Right renal cortex interstitium (tissue), 3 donors: Measurements from ENCODE around the gene NPC2. TPM values are rescaled to one million over a fixed set of nuclear protein-coding genes. Genes with fewer than 3 reads are reported as not detected.
"Not testable (repeated sequence)": the region's sequence is repeated elsewhere in the genome, so short reads cannot be mapped to it uniquely, and the experiment has no call there.

Experiments used
- DNase-seq, 3 donors: peaks; one replicate each; pipeline ENCODE4 v3.0.0-alpha.2; 2013; ENCODE audit warnings: low read depth in 3 of 3, low spot score in 2 of 3
- polyA plus RNA-seq, 3 donors: library from polyadenylated mRNA; unstranded; fragments of 120-200 nt; gene quantifications; one replicate each; pipeline ENCODE4 v1.2.1, GENCODE V29; 2013; ENCODE audit not compliant: insufficient read length in 3 of 3

Gene NPC2
- polyA plus RNA-seq, result 100 to 1,000 TPM; 333 to 385 (median 336) TPM

- no peak for DNase-seq
These were observed at the start of gene NPC2 for GRCh38 chr14:74492776-74493342. Gene NPC2, minus strand, starts transcription at chr14:74493305. Its CDS starts 31 bp downstream, at chr14:74493274.

- no peak for DNase-seq
These were observed 49.1 kb upstream of the NPC2 start for GRCh38 chr14:74542056-74542685.

GRCh38 chr14:74541225-74541624 lies 48.1 kb upstream of the NPC2 start:
- DNase-seq, result no peak

GRCh38 chr14:74539503-74539902 lies 46.4 kb upstream of the NPC2 start:
- no peak for DNase-seq

GRCh38 chr14:74538411-74539391 lies 45.6 kb upstream of the NPC2 start:
- DNase-seq, result no peak

- DNase-seq, result not testable (repeated sequence)
These were observed 43.2 kb upstream of the NPC2 start for GRCh38 chr14:74536336-74536735.

- DNase-seq, result no peak
These were observed 42.7 kb upstream of the NPC2 start for GRCh38 chr14:74535756-74536325.

- no peak for DNase-seq
These were observed 40.5 kb upstream of the NPC2 start for GRCh38 chr14:74533576-74533975.

GRCh38 chr14:74532246-74532645 lies 39.1 kb upstream of the NPC2 start:
- no peak for DNase-seq

GRCh38 chr14:74531467-74531866 lies 38.4 kb upstream of the NPC2 start:
- no peak for DNase-seq

GRCh38 chr14:74531006-74531405 lies 37.9 kb upstream of the NPC2 start:
- DNase-seq, result no peak

GRCh38 chr14:74528886-74529285 lies 35.8 kb upstream of the NPC2 start:
- DNase-seq, result no peak

- no peak for DNase-seq
These were observed 35.3 kb upstream of the NPC2 start for GRCh38 chr14:74528406-74528805.

- DNase-seq, result no peak
These were observed 34.7 kb upstream of the NPC2 start for GRCh38 chr14:74527736-74528280.

- no peak for DNase-seq
These were observed 33.9 kb upstream of the NPC2 start for GRCh38 chr14:74526854-74527585.

GRCh38 chr14:74525361-74525851 lies 32.3 kb upstream of the NPC2 start:
- no peak for DNase-seq

- no peak for DNase-seq
These were observed 31.7 kb upstream of the NPC2 start for GRCh38 chr14:74524812-74525135.

GRCh38 chr14:74524076-74524811 lies 31.1 kb upstream of the NPC2 start:
- no peak for DNase-seq

- no peak for DNase-seq
These were observed 29.6 kb upstream of the NPC2 start for GRCh38 chr14:74522740-74523139.
